CD14-positive monocyte (primary cell): Measurements from ENCODE around the gene ABHD16B. TPM values are rescaled to one million over a fixed set of nuclear protein-coding genes. Genes with fewer than 3 reads are reported as not detected.

Experiments used
- DNase-seq, 3 donors: peaks; one replicate each; pipeline ENCODE4 v3.0.0-alpha.2; 2011 to 2022
- H2AFZ ChIP-seq: 2 replicates; pipeline ENCODE4 v1.6.0; 2012; ENCODE audit warnings: mild to moderate bottlenecking, low read depth, low read length, inconsistent platforms; ENCODE audit not compliant: insufficient read depth, poor library complexity, severe bottlenecking
- H3K27ac ChIP-seq, 2 donors: 1 replicate in 1 of 2; 2 replicates in 1 of 2; pipeline ENCODE4 v1.5.1; 2012 to 2013; ENCODE audit warnings: low read length in 2 of 2, control low read depth in 1 of 2, inconsistent platforms in 1 of 2, low read depth in 1 of 2, mild to moderate bottlenecking in 1 of 2
- H3K27me3 ChIP-seq, 2 donors: one replicate each; pipeline versions ENCODE4 v1.6.0 to v1.6.1; 2011 to 2013; ENCODE audit warnings: low read length in 2 of 2; ENCODE audit not compliant: control insufficient read depth in 2 of 2, insufficient read depth in 2 of 2
- H3K36me3 ChIP-seq, 2 donors: replicated peaks in 1 of 2; 1 replicate in 1 of 2; 2 replicates in 1 of 2; pipeline versions ENCODE4 v1.5.1 to v1.6.1; 2012 to 2013; ENCODE audit warnings: low read length in 2 of 2, control low read depth in 1 of 2, inconsistent platforms in 1 of 2, mild to moderate bottlenecking in 1 of 2; ENCODE audit not compliant: insufficient read depth in 2 of 2, control insufficient read depth in 1 of 2
- H3K4me1 ChIP-seq, 2 donors: 1 replicate in 1 of 2; 2 replicates in 1 of 2; pipeline versions ENCODE4 v1.5.1 to v1.6.1; 2012 to 2013; ENCODE audit warnings: low read length in 2 of 2, control low read depth in 1 of 2, inconsistent platforms in 1 of 2, mild to moderate bottlenecking in 1 of 2, moderate library complexity in 1 of 2; ENCODE audit not compliant: insufficient read depth in 2 of 2, control insufficient read depth in 1 of 2
- H3K4me2 ChIP-seq: replicated peaks from 2 replicates; pipeline ENCODE3; 2012; ENCODE audit warnings: low read length, moderate library complexity, mild to moderate bottlenecking; ENCODE audit not compliant: poor library complexity, severe bottlenecking; ENCODE audit errors: extremely low read depth
- H3K4me3 ChIP-seq, 3 experiments: fragments of 200-600 bp in 1 of 3; sonication (generic) in 1 of 3; replicated peaks in 1 of 3; 1 replicate in 2 of 3; 2 replicates in 1 of 3; pipeline ENCODE4 v1.5.1; 2011 to 2013; ENCODE audit warnings: low read length in 3 of 3, mild to moderate bottlenecking in 3 of 3, control low read depth in 2 of 3, low read depth in 2 of 3, inconsistent platforms in 1 of 3, moderate library complexity in 1 of 3
- H3K79me2 ChIP-seq: 2 replicates; pipeline ENCODE4 v1.6.0; 2012; ENCODE audit warnings: mild to moderate bottlenecking, control low read depth, inconsistent platforms, low read length, moderate library complexity; ENCODE audit not compliant: insufficient read depth
- H3K9ac ChIP-seq: 2 replicates; pipeline ENCODE4 v1.6.0; 2017; ENCODE audit warnings: low read length, mild to moderate bottlenecking; ENCODE audit not compliant: insufficient read depth, poor library complexity, severe bottlenecking
- H3K9me3 ChIP-seq, 2 donors: replicated peaks in 1 of 2; 1 replicate in 1 of 2; 2 replicates in 1 of 2; pipeline versions ENCODE4 v1.5.1 to v1.6.1; 2012 to 2013; ENCODE audit warnings: low read length in 2 of 2, control low read depth in 1 of 2; ENCODE audit not compliant: control insufficient read depth in 1 of 2, insufficient read depth in 1 of 2
- H4K20me1 ChIP-seq: 2 replicates; pipeline ENCODE4 v1.6.0; 2012; ENCODE audit warnings: mild to moderate bottlenecking, low read length, control low read depth, moderate library complexity; ENCODE audit not compliant: insufficient read depth
- H3K27ac Mint-ChIP-seq, 7 donors: one replicate each; pipeline ENCODE4 v1.8.0; 2020; ENCODE audit warnings: mild to moderate bottlenecking in 7 of 7, mixed read lengths in 7 of 7, moderate library complexity in 6 of 7, inconsistent platforms in 2 of 7
- H3K27me3 Mint-ChIP-seq, 3 donors: one replicate each; pipeline ENCODE4 v1.8.0; 2021 to 2022; ENCODE audit warnings: low read depth in 3 of 3, mild to moderate bottlenecking in 3 of 3, mixed read lengths in 3 of 3, moderate library complexity in 3 of 3, inconsistent platforms in 1 of 3
- H3K36me3 Mint-ChIP-seq, 2 donors: one replicate each; pipeline ENCODE4 v1.8.0; 2020; ENCODE audit warnings: mixed read lengths in 2 of 2, inconsistent platforms in 1 of 2, mild to moderate bottlenecking in 1 of 2
- H3K4me1 Mint-ChIP-seq: one replicate; pipeline ENCODE4 v1.8.0; 2020; ENCODE audit warnings: mild to moderate bottlenecking, mixed read lengths
- H3K4me3 Mint-ChIP-seq, 2 donors: one replicate each; pipeline ENCODE4 v1.8.0; 2020; ENCODE audit warnings: mild to moderate bottlenecking in 2 of 2, mixed read lengths in 2 of 2, moderate library complexity in 1 of 2
- H3K9me3 Mint-ChIP-seq, 7 donors: one replicate each; pipeline ENCODE4 v1.8.0; 2020 to 2022; ENCODE audit warnings: mixed read lengths in 7 of 7, mild to moderate bottlenecking in 6 of 7, moderate library complexity in 6 of 7, inconsistent platforms in 2 of 7
- WGBS: methylation state at CpG from one replicate; pipeline ENCODE4 v1.1.5; 2013; ENCODE audit warnings: missing lambda C conversion rate; ENCODE audit not compliant: insufficient coverage; 5-methylcytosine and 5-hydroxymethylcytosine counted together
- intact Hi-C, 2 donors: fragments of 100-400 bp; cut with micrococcal nuclease; formaldehyde crosslinking; loops; one replicate each; pipeline versions ENCODE4 v1.15.0 to v1.15.1; 2023
- polyA plus RNA-seq, 3 donors: library from polyadenylated mRNA; depleted of rRNA in 1 of 3; unstranded in 2 of 3; stranded (reverse) in 1 of 3; fragments of 300-500 nt in 2 of 3; fragments of >200 nt in 1 of 3; fragmentation: Illumina TruSeq in 2 of 3; gene quantifications; 1 replicate in 2 of 3; 2 replicates in 1 of 3; pipeline ENCODE4 v1.2.3, GENCODE V29; 2012 to 2021
- TF ChIP-seq, protein P1 (sequence below): fragments of 200-600 bp; IDR thresholded peaks from one replicate; pipeline ENCODE4 v1.8.0; 2022; ENCODE audit warnings: antibody characterized with exemption, mild to moderate bottlenecking

ABHD16B gene
- polyA plus RNA-seq, 3 donors: not detected

GRCh38 chr20:63855363-63856097, 5.8 kb upstream of the ABHD16B start:
- Histone ChIP-seq H3K9ac (peak overlapping the region; percentile 67), H2AFZ (peak overlapping the region; percentile 76), H4K20me1 (no peaks in the 10 kb centered on the region), H3K4me3 (peak overlapping the region in 1 of 3 experiments; percentile 55), H3K79me2 (no peaks in the 10 kb centered on the region), H3K27ac (no peak overlapping the region), H3K4me2 (peak overlapping the region; percentile 58), H3K9me3 (no peaks in the 10 kb centered on the region), H3K27me3 (peaks cover 0 to 15% of the 10 kb centered on the region in 2 donors), H3K36me3 (no peaks in the 10 kb centered on the region), H3K4me1 (peaks cover 64 to 69% of the 10 kb centered on the region in 2 donors)
- intact Hi-C loops: loop anchor here in 1 of 2 donors (10.0 kb wide), 1 partner anchor 51 kb away; no protein-coding TSS in a partner anchor
- Mint-ChIP-seq H3K4me3 (peak overlapping the region in 1 of 2 donors; percentile 48), H3K27ac (no peak overlapping the region), H3K27me3 (peaks cover 15 to 63% (median 44%) of the 10 kb centered on the region in 3 donors), H3K4me1 (peaks cover 60% of the 10 kb centered on the region), H3K36me3 (peaks cover 0 to 9% of the 10 kb centered on the region in 2 donors), H3K9me3 (no peaks in the 10 kb centered on the region)
- TF ChIP-seq, protein P1, sequence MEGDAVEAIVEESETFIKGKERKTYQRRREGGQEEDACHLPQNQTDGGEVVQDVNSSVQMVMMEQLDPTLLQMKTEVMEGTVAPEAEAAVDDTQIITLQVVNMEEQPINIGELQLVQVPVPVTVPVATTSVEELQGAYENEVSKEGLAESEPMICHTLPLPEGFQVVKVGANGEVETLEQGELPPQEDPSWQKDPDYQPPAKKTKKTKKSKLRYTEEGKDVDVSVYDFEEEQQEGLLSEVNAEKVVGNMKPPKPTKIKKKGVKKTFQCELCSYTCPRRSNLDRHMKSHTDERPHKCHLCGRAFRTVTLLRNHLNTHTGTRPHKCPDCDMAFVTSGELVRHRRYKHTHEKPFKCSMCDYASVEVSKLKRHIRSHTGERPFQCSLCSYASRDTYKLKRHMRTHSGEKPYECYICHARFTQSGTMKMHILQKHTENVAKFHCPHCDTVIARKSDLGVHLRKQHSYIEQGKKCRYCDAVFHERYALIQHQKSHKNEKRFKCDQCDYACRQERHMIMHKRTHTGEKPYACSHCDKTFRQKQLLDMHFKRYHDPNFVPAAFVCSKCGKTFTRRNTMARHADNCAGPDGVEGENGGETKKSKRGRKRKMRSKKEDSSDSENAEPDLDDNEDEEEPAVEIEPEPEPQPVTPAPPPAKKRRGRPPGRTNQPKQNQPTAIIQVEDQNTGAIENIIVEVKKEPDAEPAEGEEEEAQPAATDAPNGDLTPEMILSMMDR: no peak
- no peak for DNase-seq
- WGBS: 63% methylated on average over 18 of the region's 36 CpGs

GRCh38 chr20:63856098-63856511, 5.2 kb upstream of the ABHD16B start:
- no peaks in the 10 kb centered on the region for H3K36me3 ChIP-seq
- TF ChIP-seq, protein P1: no peak
- Mint-ChIP-seq H3K27me3 (peaks cover 15 to 60% (median 40%) of the 10 kb centered on the region in 3 donors), H3K4me1 (peaks cover 60% of the 10 kb centered on the region), H3K9me3 (no peaks in the 10 kb centered on the region), H3K4me3 (peak overlapping the region in 1 of 2 donors; percentile 3), H3K27ac (peak overlapping the region in 1 of 7 donors; percentile 72), H3K36me3 (peaks cover 5 to 14% of the 10 kb centered on the region in 2 donors)
- H3K27ac ChIP-seq: no peak overlapping the region
- no peak overlapping the region for H3K9ac ChIP-seq
- peaks cover 64 to 69% of the 10 kb centered on the region in 2 donors for H3K4me1 ChIP-seq
- H3K9me3 ChIP-seq: no peaks in the 10 kb centered on the region
- no peak overlapping the region for H2AFZ ChIP-seq
- no peak for DNase-seq
- peaks cover 2% of the 10 kb centered on the region for H3K79me2 ChIP-seq
- WGBS: 91% methylated on average over 21 of the region's 22 CpGs
- no peaks in the 10 kb centered on the region for H4K20me1 ChIP-seq
- no peak overlapping the region for H3K4me3 ChIP-seq
- intact Hi-C loops: loop anchor here in 1 of 2 donors (10.0 kb wide), 1 partner anchor 51 kb away; no protein-coding TSS in a partner anchor
- no peak overlapping the region for H3K4me2 ChIP-seq
- H3K27me3 ChIP-seq: peaks cover 0 to 12% of the 10 kb centered on the region in 2 donors
